Measurements from ENCODE around the gene ZBTB42. TPM values are rescaled to one million over a fixed set of nuclear protein-coding genes. Genes with fewer than 3 reads are reported as not detected.

Gene ZBTB42
- total RNA-seq, 1 experiment from 2014 or later, result 6.1 TPM

GRCh38 chr14:104841730-104842129 is 40.8 kb downstream of the ZBTB42 start:
- peaks cover 14% of the 10 kb centered on the region for H3K23me2 ChIP-seq (ENCODE audit: insufficient read length, low read depth, low read length, poor library complexity, severe bottlenecking)
- no peak overlapping the region for H2BK12ac ChIP-seq (ENCODE audit: insufficient read length, low read depth, low read length)
- no peaks in the 10 kb centered on the region for H3K79me1 ChIP-seq (ENCODE audit: insufficient read depth, low read depth, low read length, poor library complexity, severe bottlenecking)
- peaks cover 93% of the 10 kb centered on the region for H3K27me3 Mint-ChIP-seq (ENCODE audit: low read depth)
- no peak for TF ChIP-seq CTCF (conservative IDR thresholded peaks at IDR 0.05)
- no peak overlapping the region for H3K27ac Mint-ChIP-seq
- H3T11ph ChIP-seq (ENCODE audit: low read length), result no peak overlapping the region
- H4K8ac ChIP-seq (replicated peaks; ENCODE audit: insufficient read length, low read depth, low read length), result no peak overlapping the region
- H3K9me3 Mint-ChIP-seq, result peaks cover 0 to 2% of the 10 kb centered on the region in 2 experiments; a peak in 1 of 5 replicates
- H4K5ac ChIP-seq (ENCODE audit: insufficient read length, low read depth, low read length), result no peak overlapping the region
- no peaks in the 10 kb centered on the region for H3K27me3 ChIP-seq (ENCODE audit: insufficient read depth, low read length)
- no peaks in the 10 kb centered on the region for H3K9me3 ChIP-seq (ENCODE audit: control insufficient read depth, low read depth, low read length)
- H2BK20ac ChIP-seq (ENCODE audit: low read depth, low read length, poor library complexity, severe bottlenecking), result no peak overlapping the region
- DNase-seq, result no peak
- H3K9ac ChIP-seq (ENCODE audit: extremely low read depth, insufficient read length, low read length), result no peak overlapping the region
- H3K36me3 Mint-ChIP-seq (ENCODE audit: insufficient read depth in 1 of 3, low read depth in 3 of 3), result no peaks in the 10 kb centered on the region
- H4K91ac ChIP-seq (ENCODE audit: insufficient read length, low read depth, low read length), result no peak overlapping the region
- H3K4me2 ChIP-seq (ENCODE audit: insufficient read depth, insufficient read length, low read length), result no peak overlapping the region
- H3K14ac ChIP-seq (ENCODE audit: insufficient read depth, low read length), result no peak overlapping the region
- H2BK5ac ChIP-seq (ENCODE audit: insufficient read length, low read length), result no peak overlapping the region
- H2AK5ac ChIP-seq (ENCODE audit: insufficient read length, low read length), result no peak overlapping the region
- H3K4me1 Mint-ChIP-seq, result peaks cover 13 to 16% of the 10 kb centered on the region in 2 experiments
- no peak overlapping the region for H3K23ac ChIP-seq (ENCODE audit: insufficient read length, low read depth, low read length)
- no peak overlapping the region for H3K4me3 Mint-ChIP-seq
- no peak overlapping the region for H3K56ac ChIP-seq (ENCODE audit: insufficient read length, low read depth, low read length)
- no peak overlapping the region for H3K4ac ChIP-seq (ENCODE audit: low read depth, low read length)
- WGBS (ENCODE audit: extremely low coverage, insufficient read length, low lambda C conversion rate), result no CpG with 5 or more reads among the region's 1 CpG
- no peaks in the 10 kb centered on the region for H3K4me1 ChIP-seq (ENCODE audit: insufficient read depth, low read length)
- H3K27ac ChIP-seq (ENCODE audit: insufficient read length, low read depth, low read length), result no peak overlapping the region
- H3K18ac ChIP-seq (ENCODE audit: insufficient read length, low read depth, low read length), result no peak overlapping the region
- H3K79me2 ChIP-seq (ENCODE audit: insufficient read depth, low read length), result no peaks in the 10 kb centered on the region
- no peak overlapping the region for H2AFZ ChIP-seq (ENCODE audit: low read length)
- no peaks in the 10 kb centered on the region for H4K20me1 ChIP-seq (ENCODE audit: control insufficient read depth, insufficient read depth, insufficient read length)
- H2BK15ac ChIP-seq (ENCODE audit: low read depth, low read length), result no peak overlapping the region
- H2BK120ac ChIP-seq (ENCODE audit: low read depth, low read length, poor library complexity, severe bottlenecking), result no peak overlapping the region
